Measurements from ENCODE around the gene WDR45B. TPM values are rescaled to one million over a fixed set of nuclear protein-coding genes. Genes with fewer than 3 reads are reported as not detected.

WDR45B gene
- total RNA-seq, 1 donor from 2014 or later = 65.1 TPM

GRCh38 chr17:82663381-82664275 lies 15.4 kb upstream of the WDR45B start:
- no peak overlapping the region for H3K27ac ChIP-seq
- no peak for DNase-seq
- TF ChIP-seq, protein P1, sequence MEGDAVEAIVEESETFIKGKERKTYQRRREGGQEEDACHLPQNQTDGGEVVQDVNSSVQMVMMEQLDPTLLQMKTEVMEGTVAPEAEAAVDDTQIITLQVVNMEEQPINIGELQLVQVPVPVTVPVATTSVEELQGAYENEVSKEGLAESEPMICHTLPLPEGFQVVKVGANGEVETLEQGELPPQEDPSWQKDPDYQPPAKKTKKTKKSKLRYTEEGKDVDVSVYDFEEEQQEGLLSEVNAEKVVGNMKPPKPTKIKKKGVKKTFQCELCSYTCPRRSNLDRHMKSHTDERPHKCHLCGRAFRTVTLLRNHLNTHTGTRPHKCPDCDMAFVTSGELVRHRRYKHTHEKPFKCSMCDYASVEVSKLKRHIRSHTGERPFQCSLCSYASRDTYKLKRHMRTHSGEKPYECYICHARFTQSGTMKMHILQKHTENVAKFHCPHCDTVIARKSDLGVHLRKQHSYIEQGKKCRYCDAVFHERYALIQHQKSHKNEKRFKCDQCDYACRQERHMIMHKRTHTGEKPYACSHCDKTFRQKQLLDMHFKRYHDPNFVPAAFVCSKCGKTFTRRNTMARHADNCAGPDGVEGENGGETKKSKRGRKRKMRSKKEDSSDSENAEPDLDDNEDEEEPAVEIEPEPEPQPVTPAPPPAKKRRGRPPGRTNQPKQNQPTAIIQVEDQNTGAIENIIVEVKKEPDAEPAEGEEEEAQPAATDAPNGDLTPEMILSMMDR (IDR thresholded peaks at IDR 0.05) = no peak
- H3K4me1 ChIP-seq = no peaks in the 10 kb centered on the region
- no peak overlapping the region for H3K4me3 ChIP-seq
- H3K36me3 ChIP-seq = no peaks in the 10 kb centered on the region
- no peaks in the 10 kb centered on the region for H3K9me3 ChIP-seq
- no peaks in the 10 kb centered on the region for H3K27me3 ChIP-seq
- intact Hi-C loops (cut with DNase I) = no loop called here
- no peak for ATAC-seq

GRCh38 chr17:82662711-82663261 lies 14.5 kb upstream of the WDR45B start:
- Histone ChIP-seq H3K9me3 (no peaks in the 10 kb centered on the region), H3K36me3 (no peaks in the 10 kb centered on the region), H3K4me3 (no peak overlapping the region), H3K4me1 (no peaks in the 10 kb centered on the region), H3K27me3 (no peaks in the 10 kb centered on the region), H3K27ac (no peak overlapping the region)
- TF ChIP-seq, protein P1 (IDR thresholded peaks at IDR 0.05) = no peak
- DNase-seq (no peak), ATAC-seq (no peak)
- intact Hi-C loops (cut with DNase I) = no loop called here

DNA sequence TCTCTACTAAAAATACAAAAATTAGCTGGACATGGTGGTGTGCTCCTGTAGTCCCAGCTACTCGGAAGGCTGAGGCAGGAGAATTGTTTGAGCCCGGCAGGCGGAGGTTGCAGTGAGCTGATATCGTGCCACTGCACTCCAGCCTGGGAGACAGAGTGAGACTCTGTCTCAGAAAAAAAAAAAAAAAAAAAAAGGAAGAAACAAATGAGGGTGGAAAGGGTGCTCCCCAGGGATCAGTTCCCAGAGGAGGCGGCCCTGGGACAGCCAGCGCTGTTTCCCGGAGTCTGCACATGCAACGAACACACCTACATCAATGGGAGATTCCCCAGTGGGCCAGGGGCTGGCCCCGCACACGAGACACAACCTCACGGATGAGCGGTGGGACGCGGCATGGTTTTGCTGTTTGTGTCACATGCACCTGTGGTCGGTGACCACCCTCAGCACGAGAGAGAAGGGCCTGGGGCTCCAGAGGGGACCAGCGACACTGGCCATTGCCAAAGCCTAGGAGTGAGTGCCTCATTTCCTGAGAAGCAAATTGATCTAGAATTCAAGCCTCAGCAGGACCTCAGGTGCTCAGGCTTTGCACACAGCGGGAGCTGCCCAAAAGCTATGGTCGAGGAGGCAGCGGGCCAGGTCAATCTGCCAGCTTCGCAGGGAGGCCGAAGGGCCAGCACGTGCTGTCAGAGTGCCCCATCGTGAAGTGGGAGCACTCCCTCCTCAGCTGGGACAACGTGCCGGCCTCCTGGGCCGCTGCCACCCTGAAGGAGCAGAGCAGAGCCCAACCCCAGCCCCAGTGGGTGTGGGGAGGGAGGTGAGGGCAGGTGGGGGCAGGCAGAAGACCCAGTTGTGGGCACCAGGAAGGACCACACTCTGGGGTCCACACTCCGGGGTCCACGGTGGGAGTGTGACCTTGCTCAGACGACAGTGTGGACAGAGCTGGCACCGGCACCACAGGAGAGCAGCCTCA lies 13.8 kb upstream of the WDR45B start:
- no peaks in the 10 kb centered on the region for H3K36me3 ChIP-seq
- no peak overlapping the region for H3K27ac ChIP-seq
- TF ChIP-seq, protein P1 (IDR thresholded peaks at IDR 0.05) = no peak
- intact Hi-C loops (cut with DNase I) = no loop called here
- no peak for DNase-seq
- no peaks in the 10 kb centered on the region for H3K27me3 ChIP-seq
- no peaks in the 10 kb centered on the region for H3K4me1 ChIP-seq
- H3K9me3 ChIP-seq = no peaks in the 10 kb centered on the region
- no peak overlapping the region for H3K4me3 ChIP-seq
- ATAC-seq = no peak

DNA sequence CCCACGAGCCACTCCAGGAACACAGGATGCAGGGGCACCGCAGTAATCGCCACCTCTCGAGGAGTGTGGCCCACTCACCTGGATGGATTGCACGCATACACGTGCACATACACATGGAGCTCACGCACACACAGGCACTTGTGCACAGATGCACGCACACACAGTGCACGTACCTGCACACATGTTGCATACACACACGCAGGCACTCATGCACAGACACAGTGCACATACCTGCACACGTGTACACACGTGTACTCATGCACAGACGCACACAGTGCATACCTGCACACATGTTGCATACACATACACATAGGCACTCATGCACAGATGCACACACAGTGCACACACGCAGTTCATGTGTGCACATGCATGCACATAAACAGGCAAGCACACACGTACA lies 11.6 kb upstream of the WDR45B start:
- Histone ChIP-seq H3K27ac (no peak overlapping the region), H3K27me3 (no peaks in the 10 kb centered on the region), H3K4me3 (no peak overlapping the region), H3K9me3 (no peaks in the 10 kb centered on the region), H3K36me3 (no peaks in the 10 kb centered on the region), H3K4me1 (no peaks in the 10 kb centered on the region)
- DNase-seq = no peak
- no peak for ATAC-seq
- intact Hi-C loops (cut with DNase I) = no loop called here
- TF ChIP-seq, protein P1 (IDR thresholded peaks at IDR 0.05) = no peak

- DNase-seq (no peak), ATAC-seq (no peak)
- intact Hi-C loops (cut with DNase I) = no loop called here
- Histone ChIP-seq H3K9me3 (no peaks in the 10 kb centered on the region), H3K27me3 (no peaks in the 10 kb centered on the region), H3K4me3 (no peak overlapping the region), H3K36me3 (no peaks in the 10 kb centered on the region), H3K27ac (no peak overlapping the region), H3K4me1 (no peaks in the 10 kb centered on the region)
- TF ChIP-seq, protein P1 (IDR thresholded peaks at IDR 0.05) = no peak
These were observed 10.7 kb upstream of the WDR45B start for GRCh38 chr17:82658796-82659452.

All from upper lobe of right lung (tissue), 1 donor.